Activated CD4-positive, alpha-beta T cell treated with anti-CD3 and anti-CD28 coated beads, Interleukin-2, amount 10 ng/mL, durations not matched to agents 7 days and 5 days (primary cell): ENCODE measurements around the gene CLSTN1. TPM values are rescaled to one million over a fixed set of nuclear protein-coding genes. Genes with fewer than 3 reads are reported as not detected.
"Not testable (repeated sequence)": the region's sequence is repeated elsewhere in the genome, so short reads cannot be mapped to it uniquely, and the experiment has no call there.

Experiments
- CTCF ChIA-PET: fragments of 350-600 bp; sonication (Branson Sonifier 250); formaldehyde crosslinking; loops from one replicate; lab custom pipeline; 2021; ENCODE audit warnings: antibody characterized with exemption; lab: Charles Lee
- POLR2A ChIA-PET: fragments of 350-600 bp; sonication (Branson Sonifier 250); formaldehyde crosslinking; loops from one replicate; lab custom pipeline; 2021; ENCODE audit warnings: antibody characterized with exemption; lab: Charles Lee
- DNase-seq: peaks from one replicate; pipeline ENCODE4 v3.0.0-alpha.2; 2020
- H3K27ac Mint-ChIP-seq: one replicate; pipeline ENCODE4 v1.8.0; 2021; ENCODE audit warnings: mild to moderate bottlenecking, moderate library complexity, mixed read lengths
- H3K27me3 Mint-ChIP-seq: one replicate; pipeline ENCODE4 v1.8.0; 2021; ENCODE audit warnings: mixed read lengths
- H3K36me3 Mint-ChIP-seq: one replicate; pipeline ENCODE4 v1.8.0; 2021; ENCODE audit warnings: low read depth, mixed read lengths
- H3K4me1 Mint-ChIP-seq: one replicate; pipeline ENCODE4 v1.8.0; 2021; ENCODE audit warnings: mixed read lengths
- H3K4me3 Mint-ChIP-seq: one replicate; pipeline ENCODE4 v1.8.0; 2021; ENCODE audit warnings: mild to moderate bottlenecking, moderate library complexity, mixed read lengths
- H3K9me3 Mint-ChIP-seq: one replicate; pipeline ENCODE4 v1.8.0; 2021; ENCODE audit warnings: mixed read lengths
- total RNA-seq, 2 experiments: library from RNA; stranded (reverse); gene quantifications; one replicate each; pipeline ENCODE4 v1.2.3, GENCODE V29; 2021

The CLSTN1 gene
- total RNA-seq, 2 experiments from 2014 or later, result 121 to 134 TPM

DNA sequence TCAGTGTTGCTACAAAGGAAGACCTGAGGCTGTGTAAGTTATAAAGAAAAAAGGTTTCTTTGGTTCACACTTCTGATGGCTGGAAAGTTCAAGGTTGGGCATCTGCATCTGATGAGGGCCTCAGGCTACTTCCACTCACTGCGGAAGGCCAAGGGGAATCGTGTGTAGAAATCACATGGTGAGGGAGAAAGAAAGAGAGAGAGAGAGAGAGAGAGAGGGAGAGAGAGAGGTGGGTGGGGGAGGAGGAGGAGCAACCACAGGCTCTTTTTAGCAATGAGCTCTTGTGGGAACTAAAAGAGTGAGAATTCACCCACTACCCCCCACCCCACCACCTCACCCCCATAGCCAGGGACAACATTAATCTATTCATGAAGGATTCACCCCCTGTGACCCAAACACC lies 59.9 kb downstream of the CLSTN1 start:
- H3K4me1 Mint-ChIP-seq, result peaks cover 15% of the 10 kb centered on the region
- no peaks in the 10 kb centered on the region for H3K9me3 Mint-ChIP-seq
- H3K27me3 Mint-ChIP-seq, result no peaks in the 10 kb centered on the region
- POLR2A ChIA-PET, result no interaction called here
- DNase-seq, result no peak
- no peak overlapping the region for H3K27ac Mint-ChIP-seq
- H3K36me3 Mint-ChIP-seq, result peaks cover 13% of the 10 kb centered on the region
- CTCF ChIA-PET, result no interaction called here
- no peak overlapping the region for H3K4me3 Mint-ChIP-seq

DNA sequence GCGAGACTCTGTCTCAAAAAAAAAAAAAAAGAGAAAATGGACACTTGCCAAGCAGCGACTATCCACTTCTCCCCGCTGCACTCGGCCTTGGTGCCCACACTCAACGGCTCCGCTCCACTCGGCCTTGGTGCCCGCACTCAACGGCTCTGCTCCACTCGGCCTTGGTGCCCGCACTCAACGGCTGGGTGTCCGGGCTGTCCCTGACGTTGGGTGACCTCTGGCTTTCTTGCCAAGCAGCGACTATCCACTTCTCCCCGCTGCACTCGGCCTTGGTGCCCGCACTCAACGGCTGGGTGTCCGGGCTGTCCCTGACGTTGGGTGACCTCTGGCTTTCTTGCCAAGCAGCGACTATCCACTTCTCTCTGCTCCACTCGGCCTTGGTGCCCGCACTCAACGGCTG lies 61.3 kb downstream of the CLSTN1 start:
- H3K9me3 Mint-ChIP-seq, DNase-seq, H3K27me3 Mint-ChIP-seq, H3K27ac Mint-ChIP-seq, H3K4me3 Mint-ChIP-seq, POLR2A ChIA-PET: not testable (repeated sequence)
- CTCF ChIA-PET, result interaction anchor here (0.7 to 1.2 kb wide), 2 partner anchors 17 to 370 kb away, joined by 3 to 4 read pairs; no protein-coding TSS in a partner anchor
- H3K4me1 Mint-ChIP-seq, result peaks cover 11% of the 10 kb centered on the region
- peaks cover 13% of the 10 kb centered on the region for H3K36me3 Mint-ChIP-seq

DNA sequence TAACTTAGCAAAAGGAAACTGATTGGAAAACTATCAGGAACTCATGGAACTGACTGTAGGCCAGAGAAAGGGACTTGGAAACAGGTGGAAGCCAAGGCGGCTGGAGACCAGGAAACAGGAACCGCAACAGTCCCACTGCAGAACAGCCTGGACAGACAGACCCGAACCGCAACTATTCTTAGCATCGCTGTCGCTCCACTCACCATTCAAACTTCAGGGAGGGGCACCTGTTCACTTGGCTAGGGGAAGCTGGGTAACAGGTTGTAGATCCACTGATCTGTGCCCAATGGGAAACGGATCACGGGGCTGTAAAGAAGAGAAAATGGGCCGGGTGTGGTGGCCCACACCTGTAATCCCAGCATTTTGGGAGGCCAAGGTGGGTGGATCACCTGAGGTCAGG lies 61.9 kb downstream of the CLSTN1 start:
- Mint-ChIP-seq H3K27me3 (no peaks in the 10 kb centered on the region), H3K9me3 (no peaks in the 10 kb centered on the region), H3K27ac (no peak overlapping the region), H3K36me3 (peaks cover 13% of the 10 kb centered on the region), H3K4me3 (no peak overlapping the region), H3K4me1 (peaks cover 11% of the 10 kb centered on the region)
- CTCF ChIA-PET, result interaction anchor here (0.7 kb wide), 1 partner anchor 371 kb away, joined by 3 read pairs; no protein-coding TSS in a partner anchor
- POLR2A ChIA-PET, result no interaction called here
- DNase-seq, result no peak

DNA sequence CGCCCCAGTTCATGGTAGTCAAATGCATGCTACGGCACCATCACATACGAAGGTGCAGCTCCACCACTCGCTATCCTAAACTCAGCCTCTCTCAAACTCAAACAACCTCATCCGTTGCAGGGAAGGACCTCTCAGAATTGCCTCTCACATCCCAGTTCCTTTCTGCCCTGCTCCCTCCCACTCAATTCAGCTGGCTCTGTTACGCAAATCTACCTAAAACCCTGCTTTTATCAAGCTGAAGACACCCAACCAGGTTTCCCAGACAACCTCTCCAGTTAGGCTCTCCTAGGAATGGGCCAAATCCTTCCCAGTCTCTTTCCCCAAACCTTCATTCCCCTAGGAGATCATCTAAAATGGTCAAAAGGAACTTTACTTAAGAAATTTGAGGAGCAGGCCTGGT lies 62.9 kb downstream of the CLSTN1 start:
- Mint-ChIP-seq H3K4me3 (no peak overlapping the region), H3K4me1 (peaks cover 11% of the 10 kb centered on the region), H3K9me3 (no peaks in the 10 kb centered on the region), H3K27me3 (no peaks in the 10 kb centered on the region), H3K36me3 (peaks cover 13% of the 10 kb centered on the region), H3K27ac (no peak overlapping the region)
- no peak for DNase-seq
- ChIA-PET POLR2A (no interaction called here), CTCF (interaction anchor here (0.8 kb wide), 1 partner anchor 66 kb away, joined by 5 read pairs; no protein-coding TSS in a partner anchor)

DNA sequence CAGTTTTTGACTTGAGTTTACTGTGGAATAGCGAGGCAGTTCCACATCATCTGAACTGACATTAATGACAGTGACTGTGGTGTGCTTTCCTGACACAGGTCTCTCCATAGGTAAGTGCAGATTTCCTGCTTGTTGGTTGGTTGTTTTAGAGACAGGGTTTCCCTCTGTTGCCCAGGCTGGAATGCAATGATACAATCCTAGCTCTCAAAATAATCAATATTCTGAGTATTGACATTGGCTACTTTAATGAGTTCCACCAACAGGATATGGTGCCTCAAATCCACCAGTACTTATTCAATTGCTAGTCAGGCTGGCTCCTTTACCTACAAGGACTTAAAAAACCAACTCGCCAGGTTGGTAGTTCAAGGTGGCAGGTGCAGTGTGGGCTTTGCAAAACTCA lies 63.8 kb downstream of the CLSTN1 start:
- no peak overlapping the region for H3K27ac Mint-ChIP-seq
- peaks cover 16% of the 10 kb centered on the region for H3K36me3 Mint-ChIP-seq
- peaks cover 11% of the 10 kb centered on the region for H3K4me1 Mint-ChIP-seq
- no peak for DNase-seq
- H3K27me3 Mint-ChIP-seq, result no peaks in the 10 kb centered on the region
- no peaks in the 10 kb centered on the region for H3K9me3 Mint-ChIP-seq
- POLR2A ChIA-PET, result no interaction called here
- CTCF ChIA-PET, result interaction anchor here (0.6 to 1.0 kb wide), 2 partner anchors 9 to 10 kb away, joined by 3 read pairs; no protein-coding TSS in a partner anchor
- no peak overlapping the region for H3K4me3 Mint-ChIP-seq

DNA sequence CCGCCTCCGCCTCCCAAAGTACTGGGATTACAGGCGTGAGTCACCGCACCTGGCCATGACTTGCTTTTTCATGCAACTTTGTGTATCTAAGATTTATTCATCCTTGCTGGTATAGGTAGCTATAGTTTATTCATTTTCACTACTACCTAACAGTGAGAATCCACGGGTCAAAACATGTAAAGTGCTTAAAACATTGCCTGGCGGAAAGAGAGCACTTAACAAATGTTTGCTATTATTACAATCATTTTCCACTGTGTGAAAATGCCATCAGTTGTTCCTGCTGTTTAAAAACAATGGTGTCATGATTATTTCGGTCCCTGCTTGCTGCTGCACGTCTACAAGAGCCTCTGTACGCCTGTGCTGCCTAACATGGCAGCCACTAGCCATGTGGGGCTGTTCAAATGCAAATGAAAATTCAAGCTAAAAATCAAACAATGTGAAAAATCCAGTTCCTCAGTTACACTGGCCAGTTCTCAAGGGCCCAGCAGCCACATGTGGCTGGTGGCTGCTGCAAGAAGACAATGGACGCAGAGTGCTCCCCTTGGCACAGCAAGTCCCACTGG lies 65.1 kb downstream of the CLSTN1 start:
- Mint-ChIP-seq H3K4me3 (no peak overlapping the region), H3K4me1 (peaks cover 5% of the 10 kb centered on the region), H3K9me3 (no peaks in the 10 kb centered on the region), H3K36me3 (peaks cover 17% of the 10 kb centered on the region), H3K27ac (no peak overlapping the region), H3K27me3 (no peaks in the 10 kb centered on the region)
- CTCF ChIA-PET, result interaction anchor here (0.6 kb wide), 1 partner anchor 45 kb away, joined by 3 read pairs; no protein-coding TSS in a partner anchor
- POLR2A ChIA-PET, result no interaction called here
- DNase-seq, result no peak

DNA sequence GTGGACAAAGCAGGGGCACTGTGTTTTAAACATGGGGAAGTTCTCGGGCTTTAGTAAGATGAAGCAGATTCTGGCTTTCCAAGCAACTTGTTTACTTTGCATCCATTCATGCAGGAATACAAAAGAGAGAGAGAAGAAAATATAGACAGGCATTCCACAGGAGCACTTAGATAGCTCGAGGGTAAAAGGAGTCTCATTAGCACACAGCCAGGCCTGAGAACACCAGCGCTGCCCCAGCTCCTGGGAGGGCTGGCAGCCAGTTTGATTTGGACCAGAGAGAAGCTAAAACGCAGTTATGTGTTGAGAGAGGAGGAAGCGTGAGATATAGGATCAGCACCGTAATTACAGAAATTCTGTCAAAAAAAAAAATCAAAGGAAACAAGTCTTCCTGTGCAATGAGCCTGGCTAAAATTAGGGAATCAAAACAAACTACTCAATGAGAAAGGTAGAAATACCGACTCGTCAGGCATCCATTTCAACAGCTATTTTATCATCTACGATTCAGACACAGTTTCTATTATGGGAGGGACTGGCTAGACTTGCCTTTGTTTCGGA lies 68.2 kb downstream of the CLSTN1 start:
- peaks cover 25% of the 10 kb centered on the region for H3K36me3 Mint-ChIP-seq
- H3K27me3 Mint-ChIP-seq, result no peaks in the 10 kb centered on the region
- no peaks in the 10 kb centered on the region for H3K9me3 Mint-ChIP-seq
- CTCF ChIA-PET, result interaction anchor here (0.6 kb wide), 3 partner anchors 23 to 73 kb away, joined by 3 read pairs; no protein-coding TSS in a partner anchor
- POLR2A ChIA-PET, result no interaction called here
- H3K27ac Mint-ChIP-seq, result no peak overlapping the region
- peaks cover 3% of the 10 kb centered on the region for H3K4me1 Mint-ChIP-seq
- H3K4me3 Mint-ChIP-seq, result no peak overlapping the region
- DNase-seq, result no peak

DNA sequence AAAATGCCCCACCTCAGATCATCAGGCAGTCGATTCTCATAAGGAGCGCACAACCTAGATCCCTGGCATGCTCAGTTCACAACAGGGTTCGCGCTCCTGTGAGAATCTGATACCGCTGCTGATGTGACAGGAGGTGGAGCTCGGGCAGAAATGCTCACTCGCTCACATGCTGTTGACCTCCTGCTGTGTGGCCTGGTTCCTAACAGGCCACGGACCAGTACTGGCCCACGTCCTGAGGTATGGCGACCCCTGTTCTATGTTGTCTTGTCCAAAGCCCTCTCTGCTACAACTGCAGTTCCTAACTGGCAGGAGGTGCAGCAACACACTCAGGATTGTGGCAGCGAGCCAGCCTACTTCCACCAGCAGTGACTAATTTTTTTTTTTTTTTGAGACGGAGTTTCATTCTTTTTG lies 70.6 kb downstream of the CLSTN1 start:
- Mint-ChIP-seq H3K27me3 (no peaks in the 10 kb centered on the region), H3K4me1 (peaks cover 3% of the 10 kb centered on the region), H3K36me3 (peaks cover 38% of the 10 kb centered on the region), H3K27ac (no peak overlapping the region), H3K4me3 (no peak overlapping the region), H3K9me3 (no peaks in the 10 kb centered on the region)
- no peak for DNase-seq
- ChIA-PET CTCF (no interaction called here), POLR2A (no interaction called here)

DNA sequence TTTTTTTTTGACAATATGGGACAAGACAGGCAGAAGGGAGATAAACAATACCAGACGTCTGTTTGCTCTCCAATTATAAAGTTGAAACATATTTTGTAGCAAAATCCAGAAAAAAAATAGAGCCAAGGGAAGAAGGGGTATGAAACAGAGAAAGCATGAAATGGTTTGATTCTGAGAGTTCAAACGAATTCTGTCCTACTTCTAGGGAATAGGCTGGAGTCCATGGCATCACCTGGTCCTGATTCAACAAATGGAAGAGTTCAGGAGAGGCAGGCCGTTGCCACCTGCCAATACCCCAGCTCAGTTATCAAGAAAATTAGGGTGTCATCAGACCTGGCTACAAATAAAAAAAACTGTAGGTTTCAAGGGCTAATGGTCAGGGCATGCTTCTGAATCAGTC lies 71.8 kb downstream of the CLSTN1 start:
- peaks cover 3% of the 10 kb centered on the region for H3K4me1 Mint-ChIP-seq
- no peaks in the 10 kb centered on the region for H3K9me3 Mint-ChIP-seq
- ChIA-PET CTCF (interaction anchor here (0.7 kb wide), 1 partner anchor 440 kb away, joined by 3 read pairs; no protein-coding TSS in a partner anchor), POLR2A (no interaction called here)
- H3K4me3 Mint-ChIP-seq, result no peak overlapping the region
- no peak for DNase-seq
- H3K27ac Mint-ChIP-seq, result no peak overlapping the region
- no peaks in the 10 kb centered on the region for H3K27me3 Mint-ChIP-seq
- peaks cover 40% of the 10 kb centered on the region for H3K36me3 Mint-ChIP-seq

DNA sequence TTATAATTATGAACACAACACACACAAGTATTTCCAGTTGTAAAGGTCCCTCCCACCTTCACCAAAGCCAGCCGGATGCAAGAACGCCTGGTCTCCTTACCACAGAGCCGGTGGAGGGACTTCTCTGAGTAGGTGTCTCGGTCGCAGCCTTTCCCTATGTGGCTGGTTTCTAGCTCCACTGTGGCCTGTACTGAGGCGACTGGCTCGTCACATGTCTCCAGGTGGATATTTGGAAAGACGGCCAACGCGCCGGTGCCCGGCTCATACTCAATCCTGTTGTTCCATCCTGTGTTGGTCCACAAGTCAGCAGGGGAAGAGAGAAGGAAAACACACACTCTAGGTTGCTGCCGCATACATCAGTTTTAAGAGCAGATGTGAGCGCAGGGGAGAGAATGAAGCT lies 74.4 kb downstream of the CLSTN1 start:
- Mint-ChIP-seq H3K4me1 (peaks cover 3% of the 10 kb centered on the region), H3K27ac (no peak overlapping the region), H3K9me3 (no peaks in the 10 kb centered on the region), H3K4me3 (no peak overlapping the region), H3K27me3 (no peaks in the 10 kb centered on the region), H3K36me3 (peaks cover 41% of the 10 kb centered on the region)
- POLR2A ChIA-PET, result no interaction called here
- DNase-seq, result no peak
- CTCF ChIA-PET, result no interaction called here

DNA sequence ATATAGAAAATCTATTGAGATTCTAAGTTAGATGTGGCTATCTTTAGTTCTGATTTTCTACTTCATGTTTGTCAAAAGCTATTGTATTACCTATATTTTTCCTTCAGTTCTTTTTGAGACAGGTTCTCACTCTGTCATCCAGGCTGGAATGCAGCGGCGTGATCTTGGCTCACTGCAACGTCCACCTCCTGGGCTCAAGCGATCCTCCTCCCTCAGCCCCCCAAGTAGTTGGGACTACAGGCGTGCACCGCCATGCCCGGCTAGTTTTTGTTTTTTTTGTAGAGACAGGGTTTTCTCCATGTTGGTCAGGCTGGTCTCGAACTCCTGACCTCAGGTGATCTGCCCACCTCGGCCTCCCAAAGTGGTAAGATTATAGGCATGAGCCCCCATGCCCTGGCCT lies 75.4 kb downstream of the CLSTN1 start:
- peaks cover 45% of the 10 kb centered on the region for H3K36me3 Mint-ChIP-seq
- DNase-seq, H3K4me1 Mint-ChIP-seq, POLR2A ChIA-PET, H3K27ac Mint-ChIP-seq, H3K27me3 Mint-ChIP-seq, H3K4me3 Mint-ChIP-seq, H3K9me3 Mint-ChIP-seq: not testable (repeated sequence)
- CTCF ChIA-PET, result interaction anchor here (0.6 to 1.0 kb wide), 2 partner anchors 15 to 158 kb away, joined by 3 to 5 read pairs; no protein-coding TSS in a partner anchor

DNA sequence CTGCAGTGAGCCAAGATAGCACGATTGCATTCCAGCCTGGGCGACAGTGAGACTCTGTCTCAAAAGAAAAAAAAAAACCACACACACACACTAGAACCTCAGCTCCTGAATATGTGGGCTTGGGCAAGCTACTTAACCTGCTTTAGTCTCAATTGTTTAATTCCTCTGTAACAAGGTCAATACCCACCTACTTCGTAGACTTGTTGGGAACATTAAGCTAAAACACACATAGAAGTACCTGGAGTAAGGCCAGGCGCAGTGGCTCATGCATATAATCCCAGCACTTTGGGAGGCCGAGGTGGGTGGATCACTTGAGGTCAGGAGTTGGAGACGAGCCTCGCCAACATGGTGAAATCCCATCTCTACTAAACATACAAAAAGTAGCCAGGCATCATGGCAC lies 77.1 kb downstream of the CLSTN1 start:
- Mint-ChIP-seq H3K27ac (no peak overlapping the region), H3K4me1 (peaks cover 2% of the 10 kb centered on the region), H3K4me3 (no peak overlapping the region), H3K27me3 (no peaks in the 10 kb centered on the region), H3K9me3 (no peaks in the 10 kb centered on the region), H3K36me3 (peaks cover 53% of the 10 kb centered on the region)
- ChIA-PET POLR2A (no interaction called here), CTCF (interaction anchor here (0.6 to 1.7 kb wide), 5 partner anchors 17 to 300 kb away, joined by 3 to 5 read pairs (median 4); no protein-coding TSS in a partner anchor)
- DNase-seq, result no peak

DNA sequence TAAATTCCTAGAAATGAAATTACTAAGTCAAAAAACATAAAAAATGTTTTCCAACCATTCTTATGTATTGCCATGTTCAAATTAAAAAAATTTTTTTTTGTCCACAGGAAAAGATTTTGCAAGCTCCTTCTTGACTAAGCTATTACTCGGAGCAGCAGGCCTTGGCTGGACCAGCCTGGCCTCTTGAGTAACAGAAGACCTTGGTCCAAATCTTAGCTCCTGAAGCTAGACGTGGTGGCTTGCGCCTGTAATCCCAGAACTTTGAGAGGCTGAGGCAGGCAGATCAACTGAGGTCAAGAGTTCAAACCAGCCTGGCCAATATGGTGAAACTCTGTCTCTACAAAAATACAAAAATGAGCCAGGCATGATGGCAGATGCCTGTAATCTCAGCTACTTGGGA lies 77.6 kb downstream of the CLSTN1 start:
- CTCF ChIA-PET, result interaction anchor here (0.9 to 1.7 kb wide), 4 partner anchors 17 to 119 kb away, joined by 3 to 5 read pairs (median 4); no protein-coding TSS in a partner anchor
- Mint-ChIP-seq H3K9me3 (no peaks in the 10 kb centered on the region), H3K27me3 (no peaks in the 10 kb centered on the region), H3K36me3 (peaks cover 51% of the 10 kb centered on the region), H3K4me3 (no peak overlapping the region), H3K4me1 (peaks cover 2% of the 10 kb centered on the region), H3K27ac (no peak overlapping the region)
- POLR2A ChIA-PET, result no interaction called here
- no peak for DNase-seq
